COLO668 (cell line): ENCODE measurements around the gene PDK3.

Source experiments
- DNase-seq: peaks from one replicate; lab custom pipeline; 2025; ENCODE audit not compliant: unreplicated experiment; lab: John Stamatoyannopoulos, UW

The PDK3 gene

GRCh38 chrX:24464836-24465531 is at the start of gene PDK3:
Gene PDK3, plus strand, starts transcription at chrX:24465286. Its CDS starts 170 bp downstream, at chrX:24465456.
- peak; percentile 96 for DNase-seq

DNA sequence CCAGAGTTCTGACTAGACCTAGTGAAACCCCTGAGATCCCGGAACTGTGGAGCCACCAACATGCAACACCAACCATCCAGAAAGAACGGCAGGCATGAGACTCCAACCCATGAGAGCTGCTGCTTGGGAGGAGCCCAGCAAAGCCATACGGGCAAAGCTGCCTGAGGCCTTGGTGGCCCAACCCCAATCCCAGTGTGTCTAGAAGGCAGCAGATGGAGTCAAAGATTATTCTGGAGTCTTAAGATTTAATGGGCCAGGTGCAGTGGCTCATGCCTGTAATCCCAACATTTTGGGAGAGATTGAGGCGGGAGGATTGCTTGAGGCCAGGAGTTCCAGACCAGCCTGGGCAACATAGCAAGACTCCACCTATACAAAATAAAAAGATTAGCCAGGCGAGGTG is 49.2 kb upstream of the PDK3 start:
- DNase-seq = no peak

DNA sequence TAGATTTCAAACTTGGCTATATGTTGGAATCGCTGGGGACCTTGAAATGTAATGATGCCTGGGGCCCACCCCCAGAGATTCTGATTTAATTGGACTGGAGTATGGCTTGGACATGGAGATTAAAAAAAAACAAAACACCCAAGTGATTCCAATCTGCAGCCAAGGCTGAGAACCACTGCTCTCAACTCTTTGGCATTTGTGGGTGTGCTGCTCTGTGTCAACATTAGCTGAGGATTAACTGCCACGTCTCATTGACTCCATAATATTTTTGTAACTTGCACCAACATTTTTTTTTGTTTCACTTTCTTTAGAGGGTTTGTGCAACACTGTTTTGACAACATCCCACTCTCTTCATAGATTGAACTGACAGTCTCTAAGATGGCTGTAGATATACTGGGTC is 41.1 kb upstream of the PDK3 start:
- DNase-seq = no peak

- no peak for DNase-seq
Measured at GRCh38 chrX:24424948-24425347, 40.1 kb upstream of the PDK3 start.

GRCh38 chrX:24425806-24426205 is 39.3 kb upstream of the PDK3 start:
- no peak for DNase-seq

DNA sequence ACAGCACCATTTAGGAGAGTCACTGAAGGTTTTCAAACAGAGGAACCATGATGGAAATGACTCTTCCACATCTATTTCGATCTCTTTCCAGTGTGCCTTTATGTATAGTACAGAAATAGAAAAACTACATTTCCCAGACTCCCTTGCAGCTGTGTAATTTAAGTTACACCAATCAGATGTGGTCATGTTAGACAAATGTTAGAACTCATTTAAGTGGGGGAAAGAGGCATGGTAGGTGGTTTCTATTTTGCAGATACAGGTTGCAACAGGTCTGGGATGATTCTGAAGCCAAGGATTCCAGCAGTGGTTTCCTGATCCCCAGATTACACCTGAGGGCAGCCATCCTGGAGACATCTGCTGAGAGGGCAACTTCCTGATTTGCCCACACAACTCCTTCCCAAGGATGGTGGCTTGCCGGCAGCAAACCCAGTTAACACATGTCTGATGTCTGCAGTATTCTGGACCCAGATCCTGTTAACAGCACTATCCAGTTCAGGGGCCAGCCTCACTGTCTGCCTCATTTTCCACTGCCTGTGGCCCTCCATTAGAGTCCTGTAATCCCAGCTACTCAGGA is 38.7 kb upstream of the PDK3 start:
- no peak for DNase-seq

GRCh38 chrX:24426921-24427746 is 38.0 kb upstream of the PDK3 start:
- DNase-seq = peak; percentile 3

GRCh38 chrX:24427747-24428019 is 37.4 kb upstream of the PDK3 start:
- no peak for DNase-seq

- no peak for DNase-seq
Measured at GRCh38 chrX:24428516-24428915, 36.6 kb upstream of the PDK3 start.

GRCh38 chrX:24435060-24435459 is 30.0 kb upstream of the PDK3 start:
- DNase-seq = no peak

- DNase-seq = no peak
Measured at GRCh38 chrX:24443918-24444317, 21.2 kb upstream of the PDK3 start.

DNA sequence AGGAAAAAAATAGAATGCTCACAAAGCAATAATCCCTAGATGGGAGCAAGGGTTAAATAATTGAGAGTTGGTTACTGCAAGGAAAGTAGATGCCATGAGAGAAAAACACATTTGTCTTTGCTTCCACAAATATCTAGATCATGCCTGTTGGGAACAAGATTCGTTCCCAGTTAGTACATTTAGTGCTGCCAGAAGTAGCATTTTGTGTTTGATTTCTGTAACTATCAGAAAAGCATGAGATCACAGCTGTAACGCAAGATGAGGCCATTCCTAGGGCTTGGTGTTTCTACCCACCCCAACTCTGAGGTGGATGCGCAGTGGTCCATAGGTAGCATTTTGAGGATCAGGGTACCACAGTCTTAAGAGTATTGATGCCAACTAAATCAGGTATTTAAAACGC is 20.4 kb upstream of the PDK3 start:
- no peak for DNase-seq

- DNase-seq = no peak
Measured at GRCh38 chrX:24448762-24449250, 16.3 kb upstream of the PDK3 start.

GRCh38 chrX:24463077-24463476 is 2.0 kb upstream of the PDK3 start:
- no peak for DNase-seq

DNA sequence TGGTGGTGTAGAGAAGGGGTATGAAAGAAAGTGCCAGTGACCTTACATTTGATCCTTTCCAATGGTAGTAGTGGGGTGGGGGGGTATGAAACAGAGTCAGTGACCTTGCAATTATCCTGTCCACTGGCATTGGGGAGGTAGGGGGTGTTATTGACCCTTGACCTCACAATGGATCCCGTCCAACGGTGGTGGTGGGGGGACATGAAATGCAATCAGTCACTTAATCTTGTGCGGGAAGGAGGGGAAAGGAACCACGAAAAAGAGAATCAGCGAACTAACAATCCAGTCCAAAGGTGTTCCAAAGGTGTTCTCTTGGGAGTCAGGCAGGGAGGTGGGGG is 619 bp upstream of the PDK3 start:
- DNase-seq = no peak

GRCh38 chrX:24465532-24465865 is 413 bp downstream of the PDK3 start:
- DNase-seq = no peak

DNA sequence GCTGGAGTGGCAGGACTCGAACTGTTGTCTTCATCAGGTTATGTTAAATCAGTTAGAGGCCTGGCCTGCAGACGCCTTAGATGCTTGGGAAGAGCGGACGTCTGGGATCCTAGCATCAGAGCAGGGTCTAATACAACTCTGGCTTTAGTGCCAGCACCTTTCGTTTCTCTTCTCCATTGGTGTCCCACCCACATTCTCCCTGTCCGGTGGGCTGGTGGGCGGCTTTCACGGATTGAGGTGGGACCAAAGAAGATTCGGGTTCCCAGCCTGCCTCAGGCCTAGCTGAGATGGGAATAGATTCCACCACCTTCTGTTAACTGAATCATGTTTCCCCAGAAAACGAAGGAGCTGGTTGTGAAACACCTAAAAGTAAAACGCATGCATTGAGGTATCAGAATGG is 939 bp downstream of the PDK3 start:
- DNase-seq = no peak

DNA sequence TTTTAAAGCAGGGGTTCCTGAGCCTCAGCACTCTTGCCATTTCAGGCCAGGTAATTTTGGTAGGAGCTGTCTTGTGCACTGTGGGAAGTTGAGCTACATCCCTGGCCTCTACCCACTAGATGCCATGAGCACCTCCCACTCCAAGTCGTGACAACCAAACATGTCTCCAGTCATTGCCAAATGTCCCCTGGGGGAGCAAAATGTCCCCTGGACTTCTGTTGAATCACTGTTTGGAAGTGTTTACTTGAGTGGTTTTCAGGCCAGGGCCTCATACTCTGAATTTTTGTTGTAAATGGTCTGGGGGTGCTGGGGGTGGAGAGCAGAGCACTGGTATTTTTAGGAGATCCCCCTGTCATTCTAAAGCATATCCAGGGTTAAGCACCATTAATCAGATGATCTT is 3.2 kb downstream of the PDK3 start:
- no peak for DNase-seq

- DNase-seq = no peak
Measured at GRCh38 chrX:24471808-24472207, 6.7 kb downstream of the PDK3 start.

DNA sequence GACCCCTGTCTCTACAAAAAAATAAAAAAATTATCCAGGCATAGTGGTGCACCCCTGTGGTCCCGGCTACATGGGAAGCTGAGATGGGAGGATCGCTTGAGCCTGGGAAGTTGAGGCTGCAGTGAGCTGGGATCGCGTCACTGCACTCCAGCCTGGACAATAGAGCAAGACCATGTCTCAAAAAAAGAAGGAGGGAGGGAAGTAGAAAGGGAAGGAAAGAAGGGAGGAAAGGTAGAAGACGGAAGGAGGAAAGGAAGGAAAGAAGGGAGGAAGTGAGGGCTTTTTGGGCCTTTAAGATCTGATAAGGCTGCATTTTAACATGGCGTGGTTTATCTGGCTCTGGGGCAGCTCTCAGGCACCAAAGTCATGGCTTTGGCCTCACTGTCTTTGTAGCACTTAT is 10.4 kb downstream of the PDK3 start:
- DNase-seq = no peak

- no peak for DNase-seq
Measured at GRCh38 chrX:24478509-24478908, 13.4 kb downstream of the PDK3 start.

GRCh38 chrX:24479924-24480323 is 14.8 kb downstream of the PDK3 start:
- DNase-seq = peak; percentile 41
